Smooth muscle cell (in vitro differentiated cells): ENCODE results near the gene GPR87. TPM values are rescaled to one million over a fixed set of nuclear protein-coding genes. Genes with fewer than 3 reads are reported as not detected.

Experiments
- DNase-seq: peaks from one replicate; lab custom pipeline; 2025; ENCODE audit not compliant: unreplicated experiment; lab: John Stamatoyannopoulos, UW
- H2AFZ ChIP-seq: fragments of 200-600 bp; sonication (generic); 2 replicates; pipeline ENCODE4 v1.6.0; 2016; ENCODE audit warnings: antibody characterized with exemption, low read depth, mild to moderate bottlenecking
- H3F3A ChIP-seq: fragments of 200-600 bp; sonication (generic); 2 replicates; pipeline ENCODE4 v1.6.0; 2017; ENCODE audit warnings: antibody characterized with exemption, low read depth
- H3K27ac ChIP-seq: fragments of 200-600 bp; sonication (generic); 2 replicates; pipeline ENCODE4 v1.5.1; 2016; ENCODE audit warnings: low read depth, mild to moderate bottlenecking
- H3K27me3 ChIP-seq: fragments of 200-600 bp; sonication (generic); 2 replicates; pipeline ENCODE4 v1.6.1; 2016; ENCODE audit warnings: low read depth, mild to moderate bottlenecking
- H3K36me3 ChIP-seq: fragments of 200-600 bp; sonication (generic); 2 replicates; pipeline ENCODE4 v1.5.1; 2016; ENCODE audit warnings: low read depth
- H3K4me1 ChIP-seq: fragments of 200-600 bp; sonication (generic); 2 replicates; pipeline ENCODE4 v1.5.1; 2016; ENCODE audit warnings: low read depth
- H3K4me2 ChIP-seq: fragments of 200-600 bp; sonication (generic); 2 replicates; pipeline ENCODE4 v1.6.0; 2016; ENCODE audit warnings: mild to moderate bottlenecking
- H3K4me3 ChIP-seq: fragments of 200-600 bp; sonication (generic); 2 replicates; pipeline ENCODE4 v1.5.1; 2016; ENCODE audit warnings: mild to moderate bottlenecking
- H3K79me2 ChIP-seq: fragments of 200-600 bp; sonication (generic); 2 replicates; pipeline ENCODE4 v1.6.0; 2016; ENCODE audit warnings: low read depth, mild to moderate bottlenecking
- H3K9ac ChIP-seq: fragments of 200-600 bp; sonication (generic); 2 replicates; pipeline ENCODE4 v1.6.0; 2016; ENCODE audit warnings: low read depth
- H3K9me3 ChIP-seq: fragments of 200-600 bp; sonication (generic); replicated peaks from 2 replicates; pipeline ENCODE4 v1.5.1; 2016; ENCODE audit warnings: low read depth
- H4K20me1 ChIP-seq: fragments of 200-600 bp; sonication (generic); 2 replicates; pipeline ENCODE4 v1.6.0; 2016; ENCODE audit warnings: low read depth
- CTCF ChIP-seq: fragments of 200-600 bp; sonication (generic); IDR thresholded peaks from 2 replicates; pipeline ENCODE4 v1.5.1; 2017; ENCODE audit warnings: borderline replicate concordance, mild to moderate bottlenecking, antibody characterized with exemption; ENCODE audit not compliant: insufficient read depth, poor library complexity, severe bottlenecking
- WGBS: methylation state at CpG from one replicate; pipeline ENCODE4 v1.1.7; 2016; ENCODE audit warnings: low lambda C conversion rate; 5-methylcytosine and 5-hydroxymethylcytosine counted together
- polyA plus RNA-seq: library from polyadenylated mRNA; unstranded; fragments of >200 nt; fragmentation: Nextera tagmentation; extraction: Ambion mirVana; gene quantifications from 2 replicates; pipeline ENCODE4 v1.2.1, GENCODE V29; 2016
- total RNA-seq: library from RNA; depleted of rRNA; stranded (reverse); fragments of >200 nt; gene quantifications from 2 replicates; pipeline ENCODE4 v1.2.3, GENCODE V29; 2014

The GPR87 gene
- total and polyA plus RNA-seq, 2 experiments from 2014 or later: 5.1 to 24.0 TPM

- Histone ChIP-seq H3K9me3 (no peaks in the 10 kb centered on the region), H3K4me3 (peak overlapping the region; percentile 43), H3F3A (peaks cover 9% of the 10 kb centered on the region), H3K27me3 (no peaks in the 10 kb centered on the region), H3K27ac (peak overlapping the region; percentile 97), H3K79me2 (no peaks in the 10 kb centered on the region), H2AFZ (no peak overlapping the region), H3K4me2 (peak overlapping the region; percentile 69), H4K20me1 (no peaks in the 10 kb centered on the region), H3K36me3 (no peaks in the 10 kb centered on the region), H3K9ac (peak overlapping the region; percentile 93), H3K4me1 (peaks cover 30% of the 10 kb centered on the region)
- TF ChIP-seq CTCF: no peak
- WGBS: 10% methylated on average over 2 of the region's 2 CpGs
- no peak for DNase-seq
These were observed 1.5 kb downstream of the GPR87 start for GRCh38 chr3:151315136-151315535.

- Histone ChIP-seq H3K9ac (peak overlapping the region; percentile 93), H3K9me3 (no peaks in the 10 kb centered on the region), H3K4me3 (peak overlapping the region; percentile 43), H3K27me3 (no peaks in the 10 kb centered on the region), H2AFZ (no peak overlapping the region), H3K27ac (peak overlapping the region; percentile 97), H3K36me3 (no peaks in the 10 kb centered on the region), H4K20me1 (no peaks in the 10 kb centered on the region), H3F3A (peaks cover 9% of the 10 kb centered on the region), H3K4me1 (peaks cover 30% of the 10 kb centered on the region), H3K4me2 (peak overlapping the region; percentile 69), H3K79me2 (no peaks in the 10 kb centered on the region)
- DNase-seq: no peak
- TF ChIP-seq CTCF: no peak
- WGBS: 82% methylated on average over 5 of the region's 5 CpGs
These were observed 2.0 kb downstream of the GPR87 start for GRCh38 chr3:151314593-151314992.

- no peaks in the 10 kb centered on the region for H3K79me2 ChIP-seq
- 93% methylated on average over 2 of the region's 2 CpGs for WGBS
These were observed 2.5 kb downstream of the GPR87 start for GRCh38 chr3:151314137-151314536.

More at GRCh38 chr3:151314137-151314536, 2.5 kb downstream of the GPR87 start:
- no peaks in the 10 kb centered on the region for H3K36me3 ChIP-seq
- H3K27ac ChIP-seq: peak overlapping the region; percentile 97
- H3K27me3 ChIP-seq: no peaks in the 10 kb centered on the region
- no peak for TF ChIP-seq CTCF
- peak overlapping the region; percentile 43 for H3K4me3 ChIP-seq
- DNase-seq: no peak
- H3K9me3 ChIP-seq: no peaks in the 10 kb centered on the region
- H3F3A ChIP-seq: peaks cover 9% of the 10 kb centered on the region
- H3K9ac ChIP-seq: no peak overlapping the region
- H4K20me1 ChIP-seq: no peaks in the 10 kb centered on the region
- H3K4me2 ChIP-seq: peak overlapping the region; percentile 69
- peaks cover 30% of the 10 kb centered on the region for H3K4me1 ChIP-seq
- no peak overlapping the region for H2AFZ ChIP-seq
